WTC11 (cell line): ENCODE results near the gene RBFOX1. TPM values are rescaled to one million over a fixed set of nuclear protein-coding genes. Genes with fewer than 3 reads are reported as not detected.

ENCODE experiments used
- ATAC-seq: fragments of 200-7000 bp; cut with Tn5 transposase; 2 replicates; pipeline ENCODE4 v1.10.0; 2021; ENCODE audit warnings: mild to moderate bottlenecking, moderate library complexity
- CTCF ChIA-PET: fragments of 300-600 bp; sonication (Branson Sonifier 250); formaldehyde crosslinking; loops from one replicate; lab custom pipeline; 2021; ENCODE audit warnings: antibody characterized with exemption; lab: Charles Lee
- POLR2A ChIA-PET: fragments of 350-600 bp; sonication (Branson Sonifier 250); formaldehyde crosslinking; loops from one replicate; lab custom pipeline; 2021; ENCODE audit warnings: antibody characterized with exemption; lab: Charles Lee
- DNase-seq: peaks from one replicate; pipeline ENCODE4 v3.0.0; 2021; ENCODE audit warnings: low spot score
- H3K27ac Mint-ChIP-seq: 2 replicates; pipeline ENCODE4 v1.8.0; 2021; ENCODE audit warnings: mixed read lengths
- H3K27me3 Mint-ChIP-seq: 2 replicates; pipeline ENCODE4 v1.8.0; 2021; ENCODE audit warnings: low read depth, mild to moderate bottlenecking, moderate library complexity, mixed read lengths
- H3K36me3 Mint-ChIP-seq: 2 replicates; pipeline ENCODE4 v1.8.0; 2021; ENCODE audit warnings: mixed read lengths
- H3K4me1 Mint-ChIP-seq: 2 replicates; pipeline ENCODE4 v1.8.0; 2022; ENCODE audit warnings: mixed read lengths
- H3K4me3 Mint-ChIP-seq: 2 replicates; pipeline ENCODE4 v1.8.0; 2021; ENCODE audit warnings: mild to moderate bottlenecking, moderate library complexity, mixed read lengths
- H3K9me3 Mint-ChIP-seq: 2 replicates; pipeline ENCODE4 v1.8.0; 2021; ENCODE audit warnings: mixed read lengths
- CBFB ChIP-seq: sonication (generic); formaldehyde crosslinking; IDR thresholded peaks from 2 replicates; pipeline ENCODE4 v1.8.1; 2022; ENCODE audit warnings: mild to moderate bottlenecking, low read depth, missing genetic modification reagents
- ETV6 ChIP-seq: sonication (generic); formaldehyde crosslinking; IDR thresholded peaks from 2 replicates; pipeline ENCODE4 v1.8.1; 2022; ENCODE audit warnings: mild to moderate bottlenecking, missing genetic modification reagents
- MXD4 ChIP-seq: fragments of 250-450 bp; sonication (Bioruptor Pico); IDR thresholded peaks from 2 replicates; pipeline ENCODE4 v1.8.0; 2021; ENCODE audit warnings: mild to moderate bottlenecking, moderate library complexity, borderline replicate concordance
- NFE2L1 ChIP-seq: sonication (generic); formaldehyde crosslinking; IDR thresholded peaks from 2 replicates; pipeline ENCODE4 v1.8.1; 2023; ENCODE audit warnings: missing genetic modification reagents
- NR3C1 ChIP-seq: sonication (generic); formaldehyde crosslinking; conservative IDR thresholded peaks from 2 replicates; pipeline ENCODE4 v1.8.1; 2023; ENCODE audit warnings: low read depth, mild to moderate bottlenecking, missing genetic modification reagents
- RORB ChIP-seq: fragments of 250-450 bp; sonication (Bioruptor Pico); IDR thresholded peaks from 2 replicates; pipeline ENCODE4 v1.9.0; 2021; ENCODE audit warnings: mild to moderate bottlenecking
- TP53 ChIP-seq: sonication (generic); formaldehyde crosslinking; IDR thresholded peaks from 2 replicates; pipeline ENCODE4 v1.8.1; 2023; ENCODE audit warnings: mild to moderate bottlenecking, missing genetic modification reagents
- ZNF121 ChIP-seq: sonication (generic); formaldehyde crosslinking; IDR thresholded peaks from 2 replicates; pipeline ENCODE4 v1.8.0; 2023; ENCODE audit warnings: missing genetic modification reagents
- ZNF263 ChIP-seq: sonication (generic); formaldehyde crosslinking; IDR thresholded peaks from 2 replicates; pipeline ENCODE4 v1.8.1; 2022; ENCODE audit warnings: low read depth, mild to moderate bottlenecking, moderate library complexity, missing genetic modification reagents
- ZNF396 ChIP-seq: fragments of 250-450 bp; sonication (Bioruptor Pico); IDR thresholded peaks from 2 replicates; pipeline ENCODE4 v1.8.0; 2021; ENCODE audit warnings: mild to moderate bottlenecking, moderate library complexity, borderline replicate concordance
- total RNA-seq: library from RNA; stranded (reverse); gene quantifications from 3 replicates; pipeline ENCODE4 v1.2.3, GENCODE V29; 2021
- TF ChIP-seq, protein P1 (sequence below): sonication (generic); formaldehyde crosslinking; IDR thresholded peaks from 2 replicates; pipeline ENCODE4 v1.8.1; 2023; ENCODE audit warnings: mild to moderate bottlenecking, missing genetic modification reagents, moderate library complexity
- TF ChIP-seq, protein P2 (sequence below): sonication (generic); formaldehyde crosslinking; IDR thresholded peaks from 2 replicates; pipeline ENCODE4 v1.8.1; 2023; ENCODE audit warnings: mild to moderate bottlenecking, missing genetic modification reagents, moderate library complexity
- TF ChIP-seq, protein P3 (sequence below): fragments of 250-450 bp; sonication (Bioruptor Pico); IDR thresholded peaks from 2 replicates; pipeline ENCODE4 v1.9.0; 2021; ENCODE audit warnings: mild to moderate bottlenecking
- TF ChIP-seq, protein P4 (sequence below): fragments of 200-600 bp; IDR thresholded peaks from 2 replicates; pipeline ENCODE4 v1.8.0; 2022; ENCODE audit warnings: antibody characterized with exemption
- TF ChIP-seq, protein P5 (sequence below): sonication (generic); formaldehyde crosslinking; conservative IDR thresholded peaks from 2 replicates; pipeline ENCODE4 v1.8.1; 2023; ENCODE audit warnings: mild to moderate bottlenecking, low read depth, missing genetic modification reagents, moderate library complexity
- TF ChIP-seq, protein P6 (sequence below): sonication (generic); formaldehyde crosslinking; IDR thresholded peaks from 2 replicates; pipeline ENCODE4 v1.8.0; 2022; ENCODE audit warnings: missing genetic modification reagents
- TF ChIP-seq, protein P7 (sequence below): sonication (generic); formaldehyde crosslinking; conservative IDR thresholded peaks from 2 replicates; pipeline ENCODE4 v1.8.1; 2022; ENCODE audit warnings: mild to moderate bottlenecking, missing genetic modification reagents
- TF ChIP-seq, protein P8 (sequence below): sonication (generic); formaldehyde crosslinking; IDR thresholded peaks from 2 replicates; pipeline ENCODE4 v1.8.1; 2022; ENCODE audit warnings: low read depth, missing genetic modification reagents, borderline replicate concordance
- TF ChIP-seq, protein P9 (sequence below): sonication (generic); formaldehyde crosslinking; IDR thresholded peaks from 2 replicates; pipeline ENCODE4 v1.8.1; 2022; ENCODE audit warnings: low read depth, mild to moderate bottlenecking, moderate library complexity, missing genetic modification reagents, borderline replicate concordance

Gene RBFOX1
- total RNA-seq, 1 experiment from 2014 or later = 1.1 TPM

DNA sequence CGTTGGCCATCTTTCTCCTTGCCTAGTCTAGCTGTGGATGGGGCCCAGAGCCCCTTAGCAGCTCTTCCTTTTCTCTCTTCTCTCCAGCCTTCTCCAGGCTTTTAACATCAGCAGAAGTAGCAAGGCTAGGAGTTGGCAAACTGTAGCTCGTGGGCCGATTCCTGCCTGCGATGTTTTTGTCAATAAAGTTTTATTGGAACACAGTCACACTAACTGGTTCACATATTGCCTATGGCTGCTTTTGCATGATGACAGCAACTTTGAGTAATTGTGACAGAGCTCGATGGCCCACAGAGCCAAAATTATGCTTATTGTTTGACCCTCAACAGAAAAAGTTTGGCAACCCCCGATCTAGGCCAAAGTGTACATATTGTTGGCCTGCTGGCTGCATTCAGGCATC, 199.9 kb downstream of the RBFOX1 start (continued):
- TF ChIP-seq, protein P1, sequence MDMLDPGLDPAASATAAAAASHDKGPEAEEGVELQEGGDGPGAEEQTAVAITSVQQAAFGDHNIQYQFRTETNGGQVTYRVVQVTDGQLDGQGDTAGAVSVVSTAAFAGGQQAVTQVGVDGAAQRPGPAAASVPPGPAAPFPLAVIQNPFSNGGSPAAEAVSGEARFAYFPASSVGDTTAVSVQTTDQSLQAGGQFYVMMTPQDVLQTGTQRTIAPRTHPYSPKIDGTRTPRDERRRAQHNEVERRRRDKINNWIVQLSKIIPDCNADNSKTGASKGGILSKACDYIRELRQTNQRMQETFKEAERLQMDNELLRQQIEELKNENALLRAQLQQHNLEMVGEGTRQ (CRISPR knock-in tag) = no peak

DNA sequence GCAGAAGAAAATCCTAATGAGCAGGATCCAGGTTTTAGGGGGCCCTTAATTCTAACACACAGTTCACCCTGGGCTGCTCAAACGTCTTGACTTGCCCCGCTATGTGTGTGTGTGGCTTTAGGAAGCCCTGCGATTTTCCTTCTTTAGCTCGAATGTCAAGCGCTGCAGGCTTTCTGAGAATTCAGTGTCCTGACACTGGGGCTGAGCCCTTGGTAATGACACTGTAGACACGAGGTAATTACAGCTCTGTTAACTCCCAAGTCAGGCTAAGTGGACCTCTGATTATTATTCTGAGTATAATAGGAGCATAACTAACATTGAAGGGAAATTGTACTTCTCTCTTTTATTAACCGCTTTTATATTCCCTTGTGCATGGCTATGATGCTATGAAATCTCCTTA, 202.1 kb downstream of the RBFOX1 start:
- ChIA-PET CTCF (no interaction called here), POLR2A (no interaction called here)
- H3K4me3 Mint-ChIP-seq = no peak overlapping the region
- H3K9me3 Mint-ChIP-seq = peaks cover 62% of the 10 kb centered on the region
- no peak overlapping the region for H3K27ac Mint-ChIP-seq
- no peak for TF ChIP-seq ZNF396 (CRISPR knock-in tag)
- no peak for TF ChIP-seq RORB (CRISPR knock-in tag)
- TF ChIP-seq, protein P2, sequence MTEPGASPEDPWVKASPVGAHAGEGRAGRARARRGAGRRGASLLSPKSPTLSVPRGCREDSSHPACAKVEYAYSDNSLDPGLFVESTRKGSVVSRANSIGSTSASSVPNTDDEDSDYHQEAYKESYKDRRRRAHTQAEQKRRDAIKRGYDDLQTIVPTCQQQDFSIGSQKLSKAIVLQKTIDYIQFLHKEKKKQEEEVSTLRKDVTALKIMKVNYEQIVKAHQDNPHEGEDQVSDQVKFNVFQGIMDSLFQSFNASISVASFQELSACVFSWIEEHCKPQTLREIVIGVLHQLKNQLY (CRISPR knock-in tag) = no peak
- TF ChIP-seq, protein P3, sequence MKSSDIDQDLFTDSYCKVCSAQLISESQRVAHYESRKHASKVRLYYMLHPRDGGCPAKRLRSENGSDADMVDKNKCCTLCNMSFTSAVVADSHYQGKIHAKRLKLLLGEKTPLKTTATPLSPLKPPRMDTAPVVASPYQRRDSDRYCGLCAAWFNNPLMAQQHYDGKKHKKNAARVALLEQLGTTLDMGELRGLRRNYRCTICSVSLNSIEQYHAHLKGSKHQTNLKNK = no peak
- no peak for TF ChIP-seq MXD4 (CRISPR knock-in tag)
- TF ChIP-seq, protein P4, sequence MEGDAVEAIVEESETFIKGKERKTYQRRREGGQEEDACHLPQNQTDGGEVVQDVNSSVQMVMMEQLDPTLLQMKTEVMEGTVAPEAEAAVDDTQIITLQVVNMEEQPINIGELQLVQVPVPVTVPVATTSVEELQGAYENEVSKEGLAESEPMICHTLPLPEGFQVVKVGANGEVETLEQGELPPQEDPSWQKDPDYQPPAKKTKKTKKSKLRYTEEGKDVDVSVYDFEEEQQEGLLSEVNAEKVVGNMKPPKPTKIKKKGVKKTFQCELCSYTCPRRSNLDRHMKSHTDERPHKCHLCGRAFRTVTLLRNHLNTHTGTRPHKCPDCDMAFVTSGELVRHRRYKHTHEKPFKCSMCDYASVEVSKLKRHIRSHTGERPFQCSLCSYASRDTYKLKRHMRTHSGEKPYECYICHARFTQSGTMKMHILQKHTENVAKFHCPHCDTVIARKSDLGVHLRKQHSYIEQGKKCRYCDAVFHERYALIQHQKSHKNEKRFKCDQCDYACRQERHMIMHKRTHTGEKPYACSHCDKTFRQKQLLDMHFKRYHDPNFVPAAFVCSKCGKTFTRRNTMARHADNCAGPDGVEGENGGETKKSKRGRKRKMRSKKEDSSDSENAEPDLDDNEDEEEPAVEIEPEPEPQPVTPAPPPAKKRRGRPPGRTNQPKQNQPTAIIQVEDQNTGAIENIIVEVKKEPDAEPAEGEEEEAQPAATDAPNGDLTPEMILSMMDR = no peak
- no peak for TF ChIP-seq ZNF263 (CRISPR knock-in tag)
- TF ChIP-seq ZNF121 = no peak
- TF ChIP-seq NR3C1 = no peak
- H3K4me1 Mint-ChIP-seq = no peaks in the 10 kb centered on the region
- peaks cover 26% of the 10 kb centered on the region for H3K36me3 Mint-ChIP-seq
- DNase-seq (no peak), ATAC-seq (no peak)
- H3K27me3 Mint-ChIP-seq = peaks cover 2% of the 10 kb centered on the region; the same call in 1 of the 2 replicates

DNA sequence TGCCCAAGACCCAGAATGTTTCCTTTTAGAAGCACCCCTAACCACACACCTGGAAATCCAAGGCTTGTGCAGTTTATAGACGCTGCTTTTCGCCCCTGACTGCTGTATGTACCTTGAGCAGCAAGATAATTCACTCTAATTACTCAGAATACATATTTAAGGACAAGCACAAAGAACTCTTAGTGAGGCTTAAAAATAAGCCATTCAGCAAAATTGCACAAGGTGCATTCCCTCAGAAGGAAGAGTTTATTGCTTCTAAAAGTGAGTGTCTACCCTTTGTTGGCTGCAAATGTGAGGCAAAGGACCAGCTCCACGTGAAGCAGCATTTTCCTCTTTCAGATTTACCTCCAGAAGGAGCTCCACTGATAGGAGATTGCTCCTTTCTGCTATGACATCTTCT, 208.4 kb downstream of the RBFOX1 start:
- Mint-ChIP-seq H3K27me3 (peaks cover 2% of the 10 kb centered on the region; the same call in 1 of the 2 replicates), H3K4me3 (no peak overlapping the region), H3K4me1 (no peaks in the 10 kb centered on the region), H3K36me3 (peaks cover 50% of the 10 kb centered on the region), H3K9me3 (peaks cover 59% of the 10 kb centered on the region), H3K27ac (no peak overlapping the region)
- ChIA-PET POLR2A (no interaction called here), CTCF (no interaction called here)
- no peak for ATAC-seq
- DNase-seq = no peak
- TF ChIP-seq, protein P5, sequence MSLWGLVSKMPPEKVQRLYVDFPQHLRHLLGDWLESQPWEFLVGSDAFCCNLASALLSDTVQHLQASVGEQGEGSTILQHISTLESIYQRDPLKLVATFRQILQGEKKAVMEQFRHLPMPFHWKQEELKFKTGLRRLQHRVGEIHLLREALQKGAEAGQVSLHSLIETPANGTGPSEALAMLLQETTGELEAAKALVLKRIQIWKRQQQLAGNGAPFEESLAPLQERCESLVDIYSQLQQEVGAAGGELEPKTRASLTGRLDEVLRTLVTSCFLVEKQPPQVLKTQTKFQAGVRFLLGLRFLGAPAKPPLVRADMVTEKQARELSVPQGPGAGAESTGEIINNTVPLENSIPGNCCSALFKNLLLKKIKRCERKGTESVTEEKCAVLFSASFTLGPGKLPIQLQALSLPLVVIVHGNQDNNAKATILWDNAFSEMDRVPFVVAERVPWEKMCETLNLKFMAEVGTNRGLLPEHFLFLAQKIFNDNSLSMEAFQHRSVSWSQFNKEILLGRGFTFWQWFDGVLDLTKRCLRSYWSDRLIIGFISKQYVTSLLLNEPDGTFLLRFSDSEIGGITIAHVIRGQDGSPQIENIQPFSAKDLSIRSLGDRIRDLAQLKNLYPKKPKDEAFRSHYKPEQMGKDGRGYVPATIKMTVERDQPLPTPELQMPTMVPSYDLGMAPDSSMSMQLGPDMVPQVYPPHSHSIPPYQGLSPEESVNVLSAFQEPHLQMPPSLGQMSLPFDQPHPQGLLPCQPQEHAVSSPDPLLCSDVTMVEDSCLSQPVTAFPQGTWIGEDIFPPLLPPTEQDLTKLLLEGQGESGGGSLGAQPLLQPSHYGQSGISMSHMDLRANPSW = no peak
- TF ChIP-seq, protein P6, sequence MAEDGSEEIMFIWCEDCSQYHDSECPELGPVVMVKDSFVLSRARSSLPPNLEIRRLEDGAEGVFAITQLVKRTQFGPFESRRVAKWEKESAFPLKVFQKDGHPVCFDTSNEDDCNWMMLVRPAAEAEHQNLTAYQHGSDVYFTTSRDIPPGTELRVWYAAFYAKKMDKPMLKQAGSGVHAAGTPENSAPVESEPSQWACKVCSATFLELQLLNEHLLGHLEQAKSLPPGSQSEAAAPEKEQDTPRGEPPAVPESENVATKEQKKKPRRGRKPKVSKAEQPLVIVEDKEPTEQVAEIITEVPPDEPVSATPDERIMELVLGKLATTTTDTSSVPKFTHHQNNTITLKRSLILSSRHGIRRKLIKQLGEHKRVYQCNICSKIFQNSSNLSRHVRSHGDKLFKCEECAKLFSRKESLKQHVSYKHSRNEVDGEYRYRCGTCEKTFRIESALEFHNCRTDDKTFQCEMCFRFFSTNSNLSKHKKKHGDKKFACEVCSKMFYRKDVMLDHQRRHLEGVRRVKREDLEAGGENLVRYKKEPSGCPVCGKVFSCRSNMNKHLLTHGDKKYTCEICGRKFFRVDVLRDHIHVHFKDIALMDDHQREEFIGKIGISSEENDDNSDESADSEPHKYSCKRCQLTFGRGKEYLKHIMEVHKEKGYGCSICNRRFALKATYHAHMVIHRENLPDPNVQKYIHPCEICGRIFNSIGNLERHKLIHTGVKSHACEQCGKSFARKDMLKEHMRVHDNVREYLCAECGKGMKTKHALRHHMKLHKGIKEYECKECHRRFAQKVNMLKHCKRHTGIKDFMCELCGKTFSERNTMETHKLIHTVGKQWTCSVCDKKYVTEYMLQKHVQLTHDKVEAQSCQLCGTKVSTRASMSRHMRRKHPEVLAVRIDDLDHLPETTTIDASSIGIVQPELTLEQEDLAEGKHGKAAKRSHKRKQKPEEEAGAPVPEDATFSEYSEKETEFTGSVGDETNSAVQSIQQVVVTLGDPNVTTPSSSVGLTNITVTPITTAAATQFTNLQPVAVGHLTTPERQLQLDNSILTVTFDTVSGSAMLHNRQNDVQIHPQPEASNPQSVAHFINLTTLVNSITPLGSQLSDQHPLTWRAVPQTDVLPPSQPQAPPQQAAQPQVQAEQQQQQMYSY (CRISPR knock-in tag) = no peak
- TF ChIP-seq, protein P7, sequence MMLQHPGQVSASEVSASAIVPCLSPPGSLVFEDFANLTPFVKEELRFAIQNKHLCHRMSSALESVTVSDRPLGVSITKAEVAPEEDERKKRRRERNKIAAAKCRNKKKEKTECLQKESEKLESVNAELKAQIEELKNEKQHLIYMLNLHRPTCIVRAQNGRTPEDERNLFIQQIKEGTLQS (CRISPR knock-in tag) = no peak
- TF ChIP-seq, protein P8, sequence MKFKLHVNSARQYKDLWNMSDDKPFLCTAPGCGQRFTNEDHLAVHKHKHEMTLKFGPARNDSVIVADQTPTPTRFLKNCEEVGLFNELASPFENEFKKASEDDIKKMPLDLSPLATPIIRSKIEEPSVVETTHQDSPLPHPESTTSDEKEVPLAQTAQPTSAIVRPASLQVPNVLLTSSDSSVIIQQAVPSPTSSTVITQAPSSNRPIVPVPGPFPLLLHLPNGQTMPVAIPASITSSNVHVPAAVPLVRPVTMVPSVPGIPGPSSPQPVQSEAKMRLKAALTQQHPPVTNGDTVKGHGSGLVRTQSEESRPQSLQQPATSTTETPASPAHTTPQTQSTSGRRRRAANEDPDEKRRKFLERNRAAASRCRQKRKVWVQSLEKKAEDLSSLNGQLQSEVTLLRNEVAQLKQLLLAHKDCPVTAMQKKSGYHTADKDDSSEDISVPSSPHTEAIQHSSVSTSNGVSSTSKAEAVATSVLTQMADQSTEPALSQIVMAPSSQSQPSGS (CRISPR knock-in tag) = no peak
- TF ChIP-seq NFE2L1 (CRISPR knock-in tag) (no peak), ETV6 (CRISPR knock-in tag) (no peak), TP53 (CRISPR knock-in tag) (no peak), CBFB (CRISPR knock-in tag) (no peak)
- TF ChIP-seq, protein P9, sequence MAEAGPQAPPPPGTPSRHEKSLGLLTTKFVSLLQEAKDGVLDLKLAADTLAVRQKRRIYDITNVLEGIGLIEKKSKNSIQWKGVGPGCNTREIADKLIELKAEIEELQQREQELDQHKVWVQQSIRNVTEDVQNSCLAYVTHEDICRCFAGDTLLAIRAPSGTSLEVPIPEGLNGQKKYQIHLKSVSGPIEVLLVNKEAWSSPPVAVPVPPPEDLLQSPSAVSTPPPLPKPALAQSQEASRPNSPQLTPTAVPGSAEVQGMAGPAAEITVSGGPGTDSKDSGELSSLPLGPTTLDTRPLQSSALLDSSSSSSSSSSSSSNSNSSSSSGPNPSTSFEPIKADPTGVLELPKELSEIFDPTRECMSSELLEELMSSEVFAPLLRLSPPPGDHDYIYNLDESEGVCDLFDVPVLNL (CRISPR knock-in tag) = no peak
- TF ChIP-seq, protein P1 (CRISPR knock-in tag) = no peak
